Adrenal gland (tissue), 12 donors: ENCODE results near the gene UBAP1. TPM values are rescaled to one million over a fixed set of nuclear protein-coding genes. Genes with fewer than 3 reads are reported as not detected.

ENCODE experiments used
- DNase-seq, 7 donors: peaks; one replicate each; pipeline ENCODE4 v3.0.0-alpha.2; 2019 to 2020
- H3K27ac ChIP-seq, 5 donors: fragments of 200-600 bp; sonication (generic) in 4 of 5; 1 replicate in 3 of 5; 2 replicates in 2 of 5; pipeline versions ENCODE4 v1.5.1 to v1.8.0; 2016 to 2020; ENCODE audit warnings: mild to moderate bottlenecking in 1 of 5
- H3K27me3 ChIP-seq: fragments of 200-600 bp; 2 replicates; pipeline ENCODE4 v1.8.0; 2021
- H3K36me3 ChIP-seq, 2 donors: fragments of 200-600 bp; replicated peaks in 1 of 2; 1 replicate in 1 of 2; 2 replicates in 1 of 2; pipeline versions ENCODE4 v1.5.1 to v1.8.0; 2018 to 2022
- H3K4me1 ChIP-seq, 2 donors: fragments of 200-600 bp; replicated peaks in 1 of 2; 1 replicate in 1 of 2; 2 replicates in 1 of 2; pipeline versions ENCODE4 v1.5.1 to v1.8.0; 2018 to 2021
- H3K4me3 ChIP-seq, 4 donors: fragments of 200-600 bp; sonication (generic) in 3 of 4; one replicate each; pipeline ENCODE4 v1.5.1; 2016 to 2018
- H3K9me3 ChIP-seq, 3 donors: fragments of 200-600 bp; sonication (generic) in 1 of 3; replicated peaks in 1 of 3; 1 replicate in 2 of 3; 2 replicates in 1 of 3; pipeline versions ENCODE4 v1.5.1 to v1.8.0; 2016 to 2021
- POLR2A ChIP-seq, 2 donors: fragments of 450-650 bp; IDR thresholded peaks; one replicate each; pipeline ENCODE4 v1.6.1; 2017; ENCODE audit warnings: antibody characterized with exemption in 2 of 2, mild to moderate bottlenecking in 2 of 2, moderate library complexity in 1 of 2
- WGBS, 4 donors: extraction: QIAGEN DNeasy Blood & Tissue Kit in 2 of 4; methylation state at CpG; one replicate each; pipeline versions ENCODE4 v1.1.5 to v1.1.7; 2013 to 2017; 5-methylcytosine and 5-hydroxymethylcytosine counted together
- intact Hi-C, 2 donors: fragments of 100-400 bp; cut with DNase I; formaldehyde crosslinking; loops; one replicate each; pipeline versions ENCODE4 v1.14.1 to v1.15.0; 2022 to 2023
- polyA plus RNA-seq, 3 donors: library from polyadenylated mRNA; stranded (reverse); fragments of 200-250 nt in 2 of 3; fragments of 350-450 nt in 1 of 3; fragmentation: Illumina TruSeq in 1 of 3; extraction: RNeasy Lipid Tissue Mini Kit (QIAGEN cat#74804) in 1 of 3; gene quantifications; one replicate each; pipeline ENCODE4 v1.2.3, GENCODE V29; 2013 to 2014
- total RNA-seq, 9 donors: library from RNA; depleted of rRNA in 4 of 9; stranded (reverse); fragments of >200 nt in 4 of 9; fragments of 120-200 nt in 1 of 9; fragmentation: NEBNext Ultra II Directional in 1 of 9; extraction: Animal tissue kit (Norgen Biotek cat#: 25700) in 1 of 9; gene quantifications; one replicate each; pipeline versions ENCODE4 v1.1.0 to v1.2.4, GENCODE V29; 2013 to 2023
- TF ChIP-seq, protein P1 (sequence below), 6 experiments: fragments of 450-650 bp in 4 of 6; fragments of 200-600 bp in 2 of 6; sonication (generic) in 1 of 6; IDR thresholded peaks; 1 replicate in 5 of 6; 2 replicates in 1 of 6; pipeline versions ENCODE4 v1.5.1 to v1.8.0; 2016 to 2021; ENCODE audit warnings: antibody characterized with exemption in 6 of 6, mild to moderate bottlenecking in 2 of 6, moderate library complexity in 1 of 6
- donor health status: healthy with polysubstance abuse.
- donor health status: Bipolar disorder and iron deficiency.
- donor health status: DM: yes; HTN: yes; CAD: no.
- donor health status: DM: no; HTN: no; CAD: no.
- donor health status: DM: no; HTN: no; CAD: no.
- donor health status: DM: yes; HTN: yes; CAD: no.

Gene UBAP1
- total and polyA plus RNA-seq, 12 donors, result 34.8 to 146 (median 77.4) TPM

- Histone ChIP-seq H3K36me3 (no peaks in the 10 kb centered on the region), H3K4me1 (peaks cover 0 to 7% of the 10 kb centered on the region in 2 donors), H3K27ac (no peak overlapping the region), H3K4me3 (no peak overlapping the region), H3K27me3 (no peaks in the 10 kb centered on the region), H3K9me3 (no peaks in the 10 kb centered on the region)
- intact Hi-C loops, result no loop called here
- no peak for DNase-seq
- TF ChIP-seq, protein P1, sequence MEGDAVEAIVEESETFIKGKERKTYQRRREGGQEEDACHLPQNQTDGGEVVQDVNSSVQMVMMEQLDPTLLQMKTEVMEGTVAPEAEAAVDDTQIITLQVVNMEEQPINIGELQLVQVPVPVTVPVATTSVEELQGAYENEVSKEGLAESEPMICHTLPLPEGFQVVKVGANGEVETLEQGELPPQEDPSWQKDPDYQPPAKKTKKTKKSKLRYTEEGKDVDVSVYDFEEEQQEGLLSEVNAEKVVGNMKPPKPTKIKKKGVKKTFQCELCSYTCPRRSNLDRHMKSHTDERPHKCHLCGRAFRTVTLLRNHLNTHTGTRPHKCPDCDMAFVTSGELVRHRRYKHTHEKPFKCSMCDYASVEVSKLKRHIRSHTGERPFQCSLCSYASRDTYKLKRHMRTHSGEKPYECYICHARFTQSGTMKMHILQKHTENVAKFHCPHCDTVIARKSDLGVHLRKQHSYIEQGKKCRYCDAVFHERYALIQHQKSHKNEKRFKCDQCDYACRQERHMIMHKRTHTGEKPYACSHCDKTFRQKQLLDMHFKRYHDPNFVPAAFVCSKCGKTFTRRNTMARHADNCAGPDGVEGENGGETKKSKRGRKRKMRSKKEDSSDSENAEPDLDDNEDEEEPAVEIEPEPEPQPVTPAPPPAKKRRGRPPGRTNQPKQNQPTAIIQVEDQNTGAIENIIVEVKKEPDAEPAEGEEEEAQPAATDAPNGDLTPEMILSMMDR (IDR thresholded peaks at IDR 0.05), result no peak
- TF ChIP-seq POLR2A (IDR thresholded peaks at IDR 0.05), result no peak
- WGBS, 4 donors, result 82 to 98% (median 93%) methylated on average over 2 of the region's 2 CpGs
These were observed 20.9 kb upstream of the UBAP1 start for GRCh38 chr9:34157898-34158297.

DNA sequence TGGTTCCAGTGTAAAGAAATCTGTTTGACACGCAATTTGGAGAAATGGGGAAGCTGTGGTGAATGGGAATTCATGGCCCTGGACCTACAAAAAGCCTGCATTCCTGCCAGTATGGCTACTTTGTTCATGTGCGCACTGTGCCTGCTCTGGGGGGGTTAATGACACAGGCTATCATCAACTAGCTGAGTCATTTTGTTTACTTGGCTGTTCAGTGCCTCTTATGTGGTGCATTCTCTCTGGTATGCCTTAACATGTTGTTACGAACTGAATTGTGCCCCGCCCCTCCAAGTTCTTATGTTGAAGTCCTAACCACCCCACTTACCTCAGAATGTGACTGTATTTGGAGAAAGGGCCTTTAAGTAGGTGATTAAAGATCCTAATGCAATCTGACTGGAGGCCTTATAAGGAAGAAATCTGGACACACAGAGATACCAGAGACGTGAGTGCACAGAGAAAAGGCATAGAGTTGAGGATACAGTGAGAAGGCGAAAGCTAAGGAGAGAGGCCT, 20.4 kb upstream of the UBAP1 start:
- no peaks in the 10 kb centered on the region for H3K27me3 ChIP-seq
- peaks cover 0 to 7% of the 10 kb centered on the region in 2 donors for H3K4me1 ChIP-seq
- no peak overlapping the region for H3K4me3 ChIP-seq
- H3K9me3 ChIP-seq, result no peaks in the 10 kb centered on the region
- H3K27ac ChIP-seq, result no peak overlapping the region
- TF ChIP-seq POLR2A (IDR thresholded peaks at IDR 0.05), result no peak
- TF ChIP-seq, protein P1 (IDR thresholded peaks at IDR 0.05), result no peak
- WGBS, 4 donors, result 61 to 73% (median 68%) methylated on average over 4 to 6 of the region's 6 CpGs
- intact Hi-C loops, result no loop called here
- peak in 3 of 7 donors; percentile 29 to 47 (median 31) for DNase-seq
- H3K36me3 ChIP-seq, result no peaks in the 10 kb centered on the region

- Histone ChIP-seq H3K27me3 (no peaks in the 10 kb centered on the region), H3K27ac (no peak overlapping the region), H3K4me3 (no peak overlapping the region), H3K9me3 (no peaks in the 10 kb centered on the region), H3K36me3 (no peaks in the 10 kb centered on the region), H3K4me1 (peaks cover 0 to 2% of the 10 kb centered on the region in 2 donors)
- 60 to 82% (median 74%) methylated on average over 3 of the region's 3 CpGs for WGBS, 4 donors
- TF ChIP-seq, protein P1 (IDR thresholded peaks at IDR 0.05), result no peak
- TF ChIP-seq POLR2A (IDR thresholded peaks at IDR 0.05), result no peak
- intact Hi-C loops, result no loop called here
- no peak for DNase-seq
These were observed 15.4 kb upstream of the UBAP1 start for GRCh38 chr9:34163434-34163833.

- DNase-seq, result no peak
- H3K36me3 ChIP-seq, result no peaks in the 10 kb centered on the region
- WGBS, 4 donors, result 87 to 92% (median 88%) methylated on average over 6 of the region's 6 CpGs
- no peak overlapping the region for H3K27ac ChIP-seq
- intact Hi-C loops, result no loop called here
- peaks cover 0 to 9% of the 10 kb centered on the region in 2 donors for H3K4me1 ChIP-seq
- no peaks in the 10 kb centered on the region for H3K27me3 ChIP-seq
- no peak overlapping the region for H3K4me3 ChIP-seq
- no peak for TF ChIP-seq POLR2A (IDR thresholded peaks at IDR 0.05)
- TF ChIP-seq, protein P1 (IDR thresholded peaks at IDR 0.05), result no peak
- H3K9me3 ChIP-seq, result no peaks in the 10 kb centered on the region
These were observed 9.7 kb upstream of the UBAP1 start for GRCh38 chr9:34169125-34169524.
